OCI-M1 (cell line): ENCODE results near the gene GPD2.
"Not testable (repeated sequence)": the region's sequence is repeated elsewhere in the genome, so short reads cannot be mapped to it uniquely, and the experiment has no call there.

Experiments used
- DNase-seq: peaks from one replicate; lab custom pipeline; 2025; lab: John Stamatoyannopoulos, UW

GPD2 gene

GRCh38 chr2:156590085-156590739 is 154.0 kb downstream of the GPD2 start:
- no peak for DNase-seq

- no peak for DNase-seq
These were observed 156.8 kb downstream of the GPD2 start for GRCh38 chr2:156592809-156593593.

GRCh38 chr2:156593594-156593921 is 157.4 kb downstream of the GPD2 start:
- no peak for DNase-seq

- DNase-seq: no peak
These were observed 162.4 kb downstream of the GPD2 start for GRCh38 chr2:156598563-156598962.

DNA sequence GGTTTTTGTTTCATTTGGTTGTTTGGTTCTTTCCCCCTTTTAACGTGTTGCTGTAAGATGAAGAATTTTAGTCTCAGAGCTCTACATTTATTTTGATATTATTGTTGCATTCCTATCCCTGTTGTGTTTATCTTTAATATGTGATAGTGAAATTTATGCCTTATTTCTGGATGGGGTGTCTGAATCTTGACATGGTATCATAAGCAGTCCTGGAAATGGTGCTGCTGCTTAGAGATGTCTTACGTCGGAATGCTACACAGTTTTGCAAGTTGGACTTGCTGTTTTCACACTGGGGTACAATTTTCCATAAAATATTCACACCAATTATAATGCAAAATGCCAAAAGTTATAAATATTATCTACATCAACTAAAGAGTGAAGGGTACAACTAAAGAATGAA is 164.0 kb downstream of the GPD2 start:
- DNase-seq: no peak

GRCh38 chr2:156601855-156602551 is 165.8 kb downstream of the GPD2 start:
- no peak for DNase-seq

GRCh38 chr2:156602552-156602933 is 166.4 kb downstream of the GPD2 start:
- DNase-seq: no peak

- peak; percentile 71 for DNase-seq
These were observed 179.7 kb downstream of the GPD2 start for GRCh38 chr2:156615836-156616322.

- DNase-seq: not testable (repeated sequence)
These were observed 181.9 kb downstream of the GPD2 start for GRCh38 chr2:156618071-156618470.

GRCh38 chr2:156619021-156619539 is 182.9 kb downstream of the GPD2 start:
- no peak for DNase-seq

- DNase-seq: no peak
These were observed 186.3 kb downstream of the GPD2 start for GRCh38 chr2:156622491-156622890.

GRCh38 chr2:156625360-156626170 is 189.4 kb downstream of the GPD2 start:
- peak; percentile 5 for DNase-seq

DNA sequence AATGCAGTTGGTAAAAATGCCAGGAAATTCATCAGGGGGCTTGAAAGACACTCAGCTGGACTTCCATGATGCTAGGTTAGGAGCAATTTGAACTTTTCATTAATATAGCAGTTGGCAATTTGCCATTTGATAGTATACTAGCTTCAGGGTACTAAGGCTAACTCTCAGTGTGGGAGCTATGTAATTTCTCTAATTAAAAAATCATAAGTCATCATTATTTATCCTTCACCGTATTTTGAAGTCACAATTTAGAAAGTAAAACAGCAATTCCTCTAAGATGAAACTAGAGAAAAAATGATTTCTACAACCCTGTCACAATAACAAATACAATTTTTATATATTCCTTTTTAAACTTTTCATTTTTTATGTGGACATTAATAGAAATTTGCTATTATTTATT is 190.8 kb downstream of the GPD2 start:
- DNase-seq: no peak

DNA sequence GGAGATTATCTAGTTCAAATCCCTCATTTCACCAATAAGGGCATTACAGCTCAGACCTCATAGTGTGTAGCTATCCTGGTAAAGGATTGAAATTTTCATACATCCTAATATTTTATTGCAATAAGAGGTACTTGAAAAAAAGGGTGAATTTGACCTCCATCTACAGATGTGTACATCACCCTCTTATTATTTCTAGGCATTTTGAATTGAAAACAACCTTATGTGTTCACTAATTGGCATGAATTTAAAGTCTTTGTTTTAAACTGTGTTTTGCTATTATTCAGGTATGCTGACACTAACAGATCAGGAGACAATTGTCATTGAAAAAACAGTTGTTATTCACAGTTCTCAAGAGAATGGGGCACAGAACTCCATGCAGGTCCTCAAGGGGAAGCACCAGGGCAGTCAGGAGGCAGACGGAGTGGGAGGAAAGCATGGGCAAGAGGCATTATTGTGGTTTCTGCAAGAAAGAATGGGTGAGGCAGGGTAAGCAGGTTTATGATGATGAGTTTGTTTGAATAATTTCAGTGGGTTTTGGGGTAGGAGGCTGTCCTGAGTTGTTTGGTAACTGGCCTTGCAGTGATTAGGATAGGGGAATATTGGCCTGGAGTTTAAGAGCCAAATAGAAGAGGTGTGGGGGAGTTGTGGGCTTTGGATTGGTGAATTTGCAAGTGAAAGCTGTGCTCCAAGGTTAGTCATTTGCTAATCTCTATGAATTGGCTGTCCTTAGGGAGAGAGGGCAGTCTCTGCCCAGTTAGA is 194.6 kb downstream of the GPD2 start:
- DNase-seq: no peak

DNA sequence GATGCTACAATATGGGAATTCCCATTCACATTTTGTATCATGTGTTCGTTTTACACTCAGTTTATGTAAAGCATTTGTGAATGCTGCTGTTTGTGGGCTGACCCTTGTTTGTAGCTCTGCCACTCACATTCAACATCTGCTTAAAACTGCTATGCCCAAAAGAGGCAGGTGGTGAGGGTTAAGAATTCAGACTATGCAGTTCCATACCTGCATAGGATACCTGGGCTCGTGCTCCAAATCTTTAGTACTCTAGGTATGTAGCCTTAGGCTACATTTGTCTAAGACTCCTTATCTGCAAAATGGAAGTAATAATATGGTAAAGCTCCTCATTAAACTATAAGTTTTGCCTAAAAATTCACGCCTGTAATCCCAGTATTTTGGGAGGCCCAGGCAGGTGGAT is 199.5 kb downstream of the GPD2 start:
- DNase-seq: no peak
